HepG2 (cell line): ENCODE results near the gene GRIK5. TPM values are rescaled to one million over a fixed set of nuclear protein-coding genes. Genes with fewer than 3 reads are reported as not detected.

Experiments used
- ATAC-seq: fragments of 200-7000 bp; cut with Tn5 transposase; 3 replicates; pipeline ENCODE4 v1.9.1; 2020; ENCODE audit warnings: mild to moderate bottlenecking, moderate library complexity
- BruUV-seq: library from RNA; stranded (reverse); fragments of 400-500 nt; replicated peaks from 2 replicates; lab custom pipeline; 2021; lab: Mats Ljungman, UMichigan
- CTCF ChIA-PET: fragments of 300-600 bp; formaldehyde crosslinking; extraction: SDS; loops from one replicate; lab custom pipeline; 2021; ENCODE audit warnings: low total read pairs, inconsistent platforms, low intra/inter-chr PET ratio; lab: Yijun Ruan, JAX
- POLR2A ChIA-PET: fragments of 350-600 bp; sonication (Branson Sonifier 250); formaldehyde crosslinking; loops from one replicate; lab custom pipeline; 2020; ENCODE audit warnings: antibody characterized with exemption, inconsistent platforms; lab: Yijun Ruan, JAX
- DNase-seq: peaks from one replicate; pipeline ENCODE4 v3.0.0-alpha.2; 2015; ENCODE audit warnings: low spot score
- FAIRE-seq: peaks from 3 replicates; lab custom pipeline; 2011; peaks lifted over from hg19 to GRCh38; lab: Jason Lieb, UNC
- H2AFZ ChIP-seq: one replicate; pipeline ENCODE4 v1.6.1; 2011; ENCODE audit warnings: low read length, inconsistent platforms
- H3K27ac ChIP-seq: fragments of 300-600 bp; 3 replicates; pipeline ENCODE4 v1.8.0; 2011; ENCODE audit warnings: mixed run types, mild to moderate bottlenecking, mixed read lengths, low read length, inconsistent platforms; ENCODE audit not compliant: insufficient read depth; ENCODE audit errors: extremely low read length
- H3K27me3 ChIP-seq, 2 experiments: fragments of 200-600 bp in 1 of 2; 2 replicates in 1 of 2; 3 replicates in 1 of 2; pipeline versions ENCODE4 v1.6.0 to v1.8.0; 2011; ENCODE audit warnings: low read length in 2 of 2, mild to moderate bottlenecking in 2 of 2, moderate library complexity in 2 of 2, inconsistent platforms in 1 of 2; ENCODE audit not compliant: insufficient read depth in 2 of 2, control insufficient read depth in 1 of 2
- H3K36me3 ChIP-seq, 2 experiments: fragments of 200-600 bp in 1 of 2; replicated peaks in 1 of 2; 2 replicates in 1 of 2; 3 replicates in 1 of 2; pipeline versions ENCODE4 v1.5.1 to v1.8.0; 2011; ENCODE audit warnings: low read length in 2 of 2, inconsistent platforms in 1 of 2; ENCODE audit not compliant: insufficient read depth in 2 of 2, control insufficient read depth in 1 of 2
- H3K4me1 ChIP-seq: 2 replicates; pipeline ENCODE4 v1.5.1; 2012; ENCODE audit warnings: low read length, inconsistent platforms; ENCODE audit not compliant: insufficient read depth
- H3K4me2 ChIP-seq: 2 replicates; pipeline ENCODE4 v1.6.0; 2011; ENCODE audit warnings: low read depth, low read length, inconsistent platforms
- H3K4me3 ChIP-seq, 3 experiments: fragments of 200-600 bp in 1 of 3; sonication (generic), shearing (Covaris generic) in 1 of 3; replicated peaks in 1 of 3; 2 replicates each; pipeline ENCODE4 v1.5.1; 2011 to 2016; ENCODE audit warnings: low read length in 3 of 3, inconsistent platforms in 2 of 3, low read depth in 2 of 3, mild to moderate bottlenecking in 2 of 3, control low read depth in 1 of 3, mixed read lengths in 1 of 3; ENCODE audit not compliant: insufficient read depth in 1 of 3
- H3K79me2 ChIP-seq: one replicate; pipeline ENCODE4 v1.6.1; 2011; ENCODE audit warnings: low read length, inconsistent platforms; ENCODE audit not compliant: insufficient read depth
- H3K9ac ChIP-seq: 2 replicates; pipeline ENCODE4 v1.6.0; 2011; ENCODE audit warnings: mild to moderate bottlenecking, low read depth, low read length, inconsistent platforms; ENCODE audit not compliant: insufficient read depth
- H3K9me3 ChIP-seq: 2 replicates; pipeline ENCODE4 v1.5.1; 2012; ENCODE audit warnings: mild to moderate bottlenecking, low read length
- H4K20me1 ChIP-seq: 2 replicates; pipeline ENCODE4 v1.6.0; 2011; ENCODE audit warnings: inconsistent platforms, mild to moderate bottlenecking, low read length, moderate library complexity; ENCODE audit not compliant: insufficient read depth
- CSRNP2 ChIP-seq: sonication (generic); formaldehyde crosslinking; conservative IDR thresholded peaks from 2 replicates; pipeline ENCODE4 v1.8.0; 2022; ENCODE audit warnings: low read depth, missing genetic modification reagents
- EEA1 ChIP-seq: sonication (generic); formaldehyde crosslinking; IDR thresholded peaks from 2 replicates; pipeline ENCODE4 v1.5.1; 2020; ENCODE audit warnings: mild to moderate bottlenecking, missing genetic modification reagents, borderline replicate concordance
- IKZF4 ChIP-seq: sonication (generic); formaldehyde crosslinking; IDR thresholded peaks from 2 replicates; pipeline ENCODE4 v1.5.1; 2020; ENCODE audit warnings: borderline replicate concordance, mild to moderate bottlenecking, low read depth, missing genetic modification reagents; ENCODE audit errors: not compliant biosample characterization
- MED8 ChIP-seq: sonication (generic); formaldehyde crosslinking; IDR thresholded peaks from 2 replicates; pipeline ENCODE4 v1.8.1; 2023; ENCODE audit warnings: mild to moderate bottlenecking, missing genetic modification reagents; ENCODE audit not compliant: insufficient replicate concordance
- MYC ChIP-seq: sonication (generic); formaldehyde crosslinking; IDR thresholded peaks from 2 replicates; pipeline ENCODE4 v1.9.0; 2021; ENCODE audit warnings: missing genetic modification reagents, borderline replicate concordance
- NR1H2 ChIP-seq: sonication (generic); formaldehyde crosslinking; IDR thresholded peaks from 2 replicates; pipeline ENCODE4 v1.8.1; 2022; ENCODE audit warnings: low read depth, missing genetic modification reagents, borderline replicate concordance
- SNAPC2 ChIP-seq: sonication (generic); formaldehyde crosslinking; IDR thresholded peaks from 2 replicates; pipeline ENCODE4 v1.8.1; 2022; ENCODE audit warnings: mild to moderate bottlenecking, missing genetic modification reagents
- TBL1XR1 ChIP-seq: fragments of 150-350 bp; IDR thresholded peaks from 2 replicates; pipeline ENCODE4 v1.6.1; 2014; ENCODE audit warnings: borderline replicate concordance, low read length; ENCODE audit not compliant: partially characterized antibody
- ZFX ChIP-seq: sonication (generic); formaldehyde crosslinking; IDR thresholded peaks from 2 replicates; pipeline ENCODE4 v1.4.0; 2020; ENCODE audit warnings: mild to moderate bottlenecking, low read depth, missing genetic modification reagents, moderate library complexity
- WGBS: methylation state at CpG from one replicate; pipeline ENCODE4 v1.1.6; 2017; ENCODE audit warnings: low lambda C conversion rate; 5-methylcytosine and 5-hydroxymethylcytosine counted together
- in situ Hi-C: cut with HindIII; loops from 2 replicates; pipeline ENCODE4 v1.10.0; 2017; ENCODE audit warnings: low pct_unique_long_range_greater_than_20kb; ENCODE audit not compliant: extremely low pct_ligation_motif_present
- intact Hi-C: fragments of 100-400 bp; cut with micrococcal nuclease; formaldehyde crosslinking; loops from one replicate; pipeline ENCODE4 v1.10.0; 2022; ENCODE audit not compliant: unreplicated experiment
- polyA plus RNA-seq, 8 experiments: library from polyadenylated mRNA; depleted of rRNA in 3 of 8; stranded (reverse) in 7 of 8; unstranded in 1 of 8; fragments of >200 nt; fragmentation: Illumina TruSeq in 4 of 8; extraction: Trizol in 4 of 8; gene quantifications; 2 replicates each; pipeline versions ENCODE4 v1.2.1 to v1.2.3, GENCODE V29; 2011 to 2016; ENCODE audit warnings: low read depth in 4 of 8, missing spikeins in 1 of 8, mixed read lengths in 1 of 8; ENCODE audit not compliant: insufficient read depth in 1 of 8
- total RNA-seq, 5 experiments: library from RNA; depleted of rRNA; stranded (reverse); fragments of >200 nt; fragmentation: Illumina TruSeq; extraction: Trizol; gene quantifications; 2 replicates each; pipeline ENCODE4 v1.2.3, GENCODE V29; 2016; ENCODE audit warnings: low read depth in 1 of 5
- TF ChIP-seq, protein P1 (sequence below): sonication (generic); formaldehyde crosslinking; IDR thresholded peaks from 2 replicates; pipeline ENCODE4 v1.4.0; 2020; ENCODE audit warnings: missing genetic modification reagents

GRIK5 gene
- total and polyA plus RNA-seq, 2 of the 13 experiments (the other 11 are each of a cell fraction or from before 2014, with no cell fraction given), result not detected

GRCh38 chr19:42038666-42039065 lies 31.3 kb downstream of the GRIK5 start:
- H3K27me3 ChIP-seq, result peaks cover 0 to 9% of the 10 kb centered on the region in 2 experiments; a peak in 4 of 5 replicates
- no TSS peak for BruUV-seq
- no peaks in the 10 kb centered on the region for H3K79me2 ChIP-seq
- no peak overlapping the region for H2AFZ ChIP-seq
- no peak overlapping the region for H3K27ac ChIP-seq
- no peaks in the 10 kb centered on the region for H3K36me3 ChIP-seq
- H3K4me3 ChIP-seq, result no peak overlapping the region
- no peak for FAIRE-seq
- H3K9me3 ChIP-seq, result no peaks in the 10 kb centered on the region
- H4K20me1 ChIP-seq, result no peaks in the 10 kb centered on the region
- intact Hi-C loops, result no loop called here
- no peak for TF ChIP-seq CSRNP2
- TF ChIP-seq EEA1, result no peak
- TF ChIP-seq, all 625 proteins: peak for 0
- Histone ChIP-seq H3K4me2 (no peak overlapping the region), H3K9ac (no peak overlapping the region), H3K4me1 (no peaks in the 10 kb centered on the region)
- ATAC-seq (no peak), DNase-seq (no peak)
- ChIA-PET POLR2A (no interaction called here), CTCF (no interaction called here)
- 13% methylated on average over 3 of the region's 6 CpGs for WGBS
- in situ Hi-C loops, result no loop called here

DNA sequence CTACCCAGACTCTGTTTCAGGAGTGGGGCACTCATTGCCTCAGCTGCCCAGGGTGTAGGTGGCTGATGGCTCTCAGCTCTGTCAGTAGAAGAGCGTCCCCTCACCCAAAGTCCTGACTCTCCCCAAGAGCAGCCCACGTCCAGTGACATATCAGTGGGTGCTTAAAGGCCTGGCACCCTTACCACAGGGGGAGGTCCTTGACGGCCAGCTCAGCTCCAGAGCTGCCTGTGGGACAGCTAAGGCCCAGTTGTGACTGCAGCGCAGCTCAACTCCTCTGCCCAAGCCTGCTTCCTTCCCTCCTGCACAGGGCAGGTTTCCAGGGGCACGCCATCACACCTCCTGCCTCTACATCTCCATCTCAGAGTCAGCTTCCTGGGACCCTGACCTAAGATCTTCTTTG lies 32.4 kb downstream of the GRIK5 start:
- TF ChIP-seq NR1H2 (no peak), IKZF4 (no peak), SNAPC2 (CRISPR knock-in tag) (no peak), ZFX (CRISPR knock-in tag) (no peak), TBL1XR1 (no peak), MED8 (CRISPR knock-in tag) (no peak), MYC (CRISPR knock-in tag) (no peak)
- TF ChIP-seq, protein P1, sequence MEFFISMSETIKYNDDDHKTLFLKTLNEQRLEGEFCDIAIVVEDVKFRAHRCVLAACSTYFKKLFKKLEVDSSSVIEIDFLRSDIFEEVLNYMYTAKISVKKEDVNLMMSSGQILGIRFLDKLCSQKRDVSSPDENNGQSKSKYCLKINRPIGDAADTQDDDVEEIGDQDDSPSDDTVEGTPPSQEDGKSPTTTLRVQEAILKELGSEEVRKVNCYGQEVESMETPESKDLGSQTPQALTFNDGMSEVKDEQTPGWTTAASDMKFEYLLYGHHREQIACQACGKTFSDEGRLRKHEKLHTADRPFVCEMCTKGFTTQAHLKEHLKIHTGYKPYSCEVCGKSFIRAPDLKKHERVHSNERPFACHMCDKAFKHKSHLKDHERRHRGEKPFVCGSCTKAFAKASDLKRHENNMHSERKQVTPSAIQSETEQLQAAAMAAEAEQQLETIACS (CRISPR knock-in tag), result no peak
- ChIA-PET CTCF (no interaction called here), POLR2A (no interaction called here)
- H3K4me1 ChIP-seq, result no peaks in the 10 kb centered on the region
- in situ Hi-C loops, result no loop called here
- no peak for FAIRE-seq
- H3K9ac ChIP-seq, result no peak overlapping the region
- no peak for ATAC-seq
- H3K4me3 ChIP-seq, result no peak overlapping the region
- intact Hi-C loops, result no loop called here
- no peak overlapping the region for H3K4me2 ChIP-seq
- H3K27ac ChIP-seq, result no peak overlapping the region
- no peak overlapping the region for H2AFZ ChIP-seq
- no peaks in the 10 kb centered on the region for H4K20me1 ChIP-seq
- no peak for DNase-seq
- H3K36me3 ChIP-seq, result no peaks in the 10 kb centered on the region
- BruUV-seq, result no TSS peak
- no peaks in the 10 kb centered on the region for H3K9me3 ChIP-seq
- 33% methylated on average over 1 of the region's 5 CpGs for WGBS
- H3K79me2 ChIP-seq, result no peaks in the 10 kb centered on the region
- peaks cover 0 to 10% of the 10 kb centered on the region in 2 experiments; a peak in 4 of 5 replicates for H3K27me3 ChIP-seq
